Muscle of arm (tissue), 12 donors: ENCODE data around the gene GPR158. TPM values are rescaled to one million over a fixed set of nuclear protein-coding genes. Genes with fewer than 3 reads are reported as not detected.

Experiments
- DNase-seq: peaks from one replicate; pipeline ENCODE4 v3.0.0-alpha.2; 2013
- polyA plus RNA-seq, 12 donors: library from polyadenylated mRNA; unstranded; fragments of 120-200 nt; gene quantifications; one replicate each; pipeline ENCODE4 v1.2.1, GENCODE V29; 2013; ENCODE audit not compliant: insufficient read length in 12 of 12

Gene GPR158
- polyA plus RNA-seq, 12 donors: 0.03 to 0.17 (median 0.08) TPM; not detected in 2

DNA sequence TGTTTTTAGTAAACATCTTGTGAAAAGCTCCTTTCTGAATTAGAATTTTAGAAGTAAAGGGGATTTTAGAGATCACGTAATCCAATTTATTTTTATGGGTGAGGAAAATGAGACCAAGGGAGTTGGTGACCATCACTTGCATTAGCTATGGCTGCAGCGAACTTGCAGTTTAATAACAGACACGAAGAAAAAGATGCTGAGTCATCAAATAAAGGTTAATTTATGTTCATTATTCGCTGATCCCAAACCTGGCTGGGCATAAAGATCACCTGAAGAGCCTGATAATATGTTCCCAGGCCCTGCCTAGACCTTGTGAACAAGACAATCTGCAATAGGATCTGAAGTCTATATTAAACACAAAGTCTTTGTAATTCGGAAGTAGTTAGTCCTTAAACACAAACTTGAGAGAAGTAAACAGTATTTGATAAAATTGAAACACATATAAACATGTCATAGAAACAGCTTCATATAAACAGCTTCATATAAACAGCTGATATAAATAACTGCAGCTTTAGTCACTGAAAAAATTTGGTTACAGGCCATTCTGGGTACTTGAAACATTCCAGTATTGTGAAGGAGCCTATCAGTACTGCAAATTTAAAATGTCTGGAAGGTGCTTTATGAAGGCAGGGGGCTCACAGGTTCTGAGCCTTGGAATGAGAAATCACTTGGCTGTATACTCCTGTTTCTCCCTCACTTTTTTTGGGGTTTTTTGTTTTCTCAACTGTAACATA, 16.5 kb downstream of the GPR158 start:
- DNase-seq: no peak

DNA sequence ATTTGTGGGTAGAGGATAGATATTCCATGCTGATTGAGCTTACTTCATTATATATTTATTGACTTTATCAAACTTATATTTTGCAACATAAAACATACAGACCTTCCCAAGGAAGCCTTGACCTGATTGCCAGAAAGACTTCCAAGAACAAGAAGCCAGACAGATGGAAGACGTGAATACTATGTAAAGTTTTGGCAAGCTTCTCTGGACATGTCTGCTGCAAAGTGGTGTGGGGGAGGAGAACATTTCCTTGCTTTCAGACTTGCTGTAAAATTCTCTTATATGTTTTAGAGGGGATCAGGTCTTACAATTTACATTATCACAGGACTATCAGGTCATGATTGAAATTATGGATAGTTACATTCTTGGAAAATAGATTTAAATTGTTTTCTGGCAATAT, 23.4 kb downstream of the GPR158 start:
- no peak for DNase-seq

DNA sequence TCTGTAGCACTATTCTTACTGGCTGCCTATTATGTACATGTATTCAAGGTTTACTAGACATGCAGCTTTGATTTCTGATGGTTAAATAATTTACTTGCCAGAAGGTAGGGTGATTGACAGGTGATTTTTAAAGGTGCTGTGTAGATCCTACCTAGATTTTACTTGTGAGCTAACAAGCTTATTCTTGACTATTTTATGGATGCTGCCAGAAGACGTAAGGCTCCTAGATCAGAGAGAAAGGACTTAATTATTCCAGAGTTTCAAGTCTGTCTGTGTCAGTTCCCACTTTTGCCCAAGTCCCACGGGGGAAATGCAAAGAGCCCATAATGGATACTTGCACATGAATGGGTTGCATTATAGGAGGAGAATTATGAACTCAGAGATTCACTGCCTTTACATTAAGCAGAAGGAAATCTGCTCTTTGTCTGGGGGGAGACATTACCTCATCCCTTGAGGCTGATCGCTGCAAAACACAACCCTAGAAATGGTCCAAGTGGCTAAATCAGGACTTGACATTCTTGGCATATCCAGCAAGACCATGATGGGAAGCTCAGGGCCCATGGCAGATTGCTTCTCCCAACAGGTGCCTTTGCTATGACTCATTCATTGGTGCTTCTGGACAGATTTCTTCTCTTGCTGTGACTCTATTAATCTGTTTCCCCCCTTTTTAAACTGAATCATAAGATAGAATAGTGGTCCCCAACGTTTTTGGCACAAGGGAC, 32.1 kb downstream of the GPR158 start:
- no peak for DNase-seq

DNA sequence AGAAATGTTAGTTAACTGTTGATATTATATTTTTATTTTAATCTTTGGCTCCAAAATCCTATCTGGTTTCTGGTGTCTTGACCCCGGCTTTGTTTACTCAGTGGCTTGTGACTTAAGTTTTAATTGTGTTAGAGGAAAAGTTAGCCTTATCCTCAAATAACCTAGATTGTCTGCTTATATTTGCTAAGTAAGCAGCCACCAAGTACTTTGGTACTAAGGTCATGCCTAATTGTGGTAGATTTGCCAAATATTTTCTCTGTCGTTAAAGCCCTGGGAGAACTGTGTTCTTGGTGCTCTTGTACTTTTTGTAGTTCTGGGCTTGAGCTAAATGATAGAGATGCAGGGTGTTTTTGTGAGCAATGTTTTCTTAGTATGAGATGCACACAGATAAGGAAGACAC, 34.8 kb downstream of the GPR158 start:
- no peak for DNase-seq

DNA sequence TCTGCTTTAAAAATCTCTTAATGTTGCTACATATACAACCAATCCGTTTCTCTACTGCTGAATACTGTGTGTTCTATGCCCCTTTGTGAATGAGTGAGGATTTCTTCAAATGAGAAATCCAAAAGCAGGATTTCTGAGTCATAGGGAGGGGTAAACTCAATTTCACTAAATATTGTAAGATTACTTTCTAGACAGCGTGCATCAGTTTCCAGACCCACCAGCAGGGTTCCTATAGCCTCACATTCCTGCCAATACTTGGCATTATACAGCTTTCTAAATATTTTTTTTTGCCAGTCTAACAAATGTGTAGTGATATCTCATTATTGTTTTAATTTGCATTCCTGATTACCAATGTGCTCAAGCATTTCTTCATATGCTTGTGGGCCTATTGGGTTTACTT, 35.5 kb downstream of the GPR158 start:
- DNase-seq: no peak

DNA sequence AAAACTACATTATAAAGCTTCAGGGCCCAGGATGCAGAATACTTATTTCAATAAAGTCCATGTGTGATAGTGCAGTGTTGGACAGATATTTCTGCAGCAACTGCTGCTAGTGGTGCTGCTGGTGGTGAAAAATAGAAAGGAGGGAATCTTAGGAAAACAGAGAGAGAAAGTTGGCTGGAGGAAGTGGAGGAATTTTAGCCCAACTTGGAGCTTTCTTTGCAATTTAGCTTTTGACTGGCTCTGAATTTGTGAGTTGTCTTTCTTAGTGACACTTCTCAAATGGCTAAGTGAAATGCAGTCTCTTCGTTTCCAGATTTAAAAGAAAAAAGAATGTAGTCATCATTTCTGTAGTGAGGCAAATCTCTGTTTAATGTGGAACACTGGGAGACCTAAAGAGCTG, 45.4 kb downstream of the GPR158 start:
- DNase-seq: no peak

DNA sequence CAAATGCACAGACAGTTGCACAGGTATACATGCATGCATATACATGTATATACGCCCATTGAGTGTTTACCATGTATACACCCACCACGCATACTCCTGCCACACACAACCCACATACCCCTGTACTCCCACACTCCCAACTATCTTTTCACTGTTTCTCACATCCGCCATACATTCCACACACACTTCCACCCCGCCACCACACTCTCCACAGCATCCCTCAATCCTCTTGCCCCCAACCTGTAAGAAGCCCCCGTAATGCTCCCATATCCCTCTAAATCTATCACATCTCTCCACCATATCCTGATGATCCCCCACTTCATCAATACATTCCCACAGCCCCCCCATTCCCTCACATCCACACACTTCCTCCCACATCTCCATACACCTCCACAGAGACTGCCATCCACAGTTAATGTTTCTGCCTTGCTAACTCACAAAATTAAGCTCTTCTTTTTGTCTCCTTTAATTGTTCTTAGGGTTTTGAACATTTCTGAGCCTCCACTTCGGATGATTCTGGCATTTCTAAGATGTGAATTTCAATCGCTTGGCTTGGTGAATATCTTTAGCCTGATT, 47.4 kb downstream of the GPR158 start:
- no peak for DNase-seq

DNA sequence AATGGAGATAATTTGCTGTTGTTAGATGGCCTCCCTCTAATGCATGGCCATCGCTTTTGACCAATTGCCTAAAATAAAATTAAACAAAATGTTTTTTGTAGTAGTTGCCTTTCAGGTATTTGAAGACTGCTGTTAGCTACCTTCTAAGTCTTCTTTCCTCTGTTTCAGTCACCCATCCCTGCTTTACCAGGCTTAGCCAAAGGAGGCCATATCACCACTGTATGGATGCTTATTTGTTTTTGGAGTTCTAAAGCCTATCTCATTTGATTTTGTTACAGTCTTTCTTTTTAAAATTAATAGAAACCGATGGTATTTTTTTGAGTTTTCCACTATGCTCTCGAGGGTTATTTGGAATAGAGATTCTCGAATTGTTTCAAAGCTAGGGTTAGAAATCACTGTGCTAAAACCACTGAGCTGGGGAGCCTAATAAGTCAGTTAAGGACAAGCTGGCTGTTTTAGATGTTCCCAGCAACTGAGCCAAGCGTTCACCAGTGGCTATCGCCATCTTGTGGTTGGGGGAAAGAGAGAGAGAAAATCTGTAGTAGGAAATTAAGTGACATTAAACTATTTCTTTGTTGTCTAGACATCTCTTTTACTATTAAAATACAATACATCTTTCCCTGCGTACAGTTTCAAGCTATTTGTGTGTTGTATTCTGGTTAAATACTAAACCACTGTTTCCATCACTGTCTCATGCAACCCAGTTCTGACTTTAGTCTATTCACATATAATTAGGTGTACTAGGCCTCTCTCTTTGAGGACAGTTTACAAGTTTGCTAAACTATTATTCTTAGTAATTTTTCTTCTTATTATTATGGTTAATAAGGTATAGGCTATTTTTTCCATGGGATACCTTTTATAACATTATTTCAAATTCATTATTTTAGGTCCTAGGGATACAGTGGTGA, 52.2 kb downstream of the GPR158 start:
- no peak for DNase-seq

DNA sequence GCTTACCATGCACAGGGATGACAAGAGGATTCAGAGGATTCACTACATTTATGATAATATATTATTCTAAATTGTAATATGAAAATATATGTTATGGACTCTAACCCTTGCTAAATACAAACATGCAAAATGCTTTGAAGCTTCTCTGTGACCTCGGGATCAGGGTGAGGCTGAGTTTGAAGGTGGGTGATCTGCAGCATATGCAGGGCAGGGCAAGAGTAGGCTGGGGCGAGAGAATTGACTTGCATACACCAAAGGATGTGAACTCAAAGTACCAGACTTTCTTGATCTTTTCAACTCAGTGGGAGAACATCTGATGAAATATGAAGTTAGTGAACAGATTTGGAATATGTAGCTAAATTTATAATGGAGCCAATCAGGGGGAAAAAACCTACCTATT, 57.0 kb downstream of the GPR158 start:
- no peak for DNase-seq

DNA sequence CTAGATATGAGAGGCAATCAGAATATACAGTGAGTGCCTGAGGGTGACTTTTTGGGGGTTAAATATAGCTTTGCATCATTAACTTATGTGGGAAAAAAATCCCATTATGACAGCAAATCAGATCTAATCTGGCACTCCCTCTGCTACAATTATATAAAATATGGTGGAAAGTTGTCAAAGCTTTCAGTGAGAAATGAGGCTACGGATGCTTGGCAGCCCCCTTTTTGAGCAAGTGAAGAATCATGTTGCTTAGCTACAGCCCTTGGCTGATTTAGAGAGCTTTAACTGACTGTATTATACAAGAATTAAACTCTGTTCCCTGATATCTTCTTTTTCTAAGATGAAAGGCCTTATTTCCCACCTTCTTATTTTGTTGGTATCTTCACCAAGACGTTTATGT, 57.4 kb downstream of the GPR158 start:
- no peak for DNase-seq

DNA sequence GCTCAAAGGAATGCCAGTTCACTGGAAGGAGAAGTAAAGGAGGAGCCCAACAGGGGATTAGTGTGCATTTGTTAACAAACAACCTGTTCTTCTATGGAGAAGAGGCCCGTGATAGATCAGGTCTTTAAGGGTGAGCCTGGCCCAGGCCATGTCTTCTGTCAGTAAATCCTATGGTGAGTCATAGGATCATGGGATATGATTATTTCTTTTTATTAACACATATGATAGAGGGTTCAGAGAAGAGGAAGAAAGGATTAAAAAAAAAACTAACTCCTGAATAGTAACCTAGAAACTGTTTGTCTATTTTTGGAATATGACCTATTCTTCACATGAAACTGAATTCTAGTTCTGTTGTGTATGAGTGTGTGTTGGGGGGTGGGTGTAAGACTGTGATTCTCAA, 70.4 kb downstream of the GPR158 start:
- DNase-seq: no peak

DNA sequence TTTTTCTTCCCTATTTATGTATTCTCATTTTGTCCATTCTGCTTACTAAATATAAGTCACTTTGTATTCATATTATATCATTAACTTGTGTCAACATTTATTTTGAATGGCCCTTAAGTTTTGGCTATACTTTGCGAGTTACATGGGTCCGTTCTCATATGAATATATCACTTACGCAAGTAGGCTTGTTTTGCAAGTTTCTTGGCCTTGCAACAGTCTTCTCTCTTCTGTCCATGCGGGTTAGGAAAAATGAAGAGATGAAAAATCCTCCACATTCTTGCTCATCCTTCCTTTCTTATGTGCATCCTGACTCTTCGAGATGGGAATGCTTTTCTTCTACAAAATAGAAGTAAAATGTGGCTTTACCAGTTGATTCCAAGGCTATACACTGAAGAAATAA, 82.8 kb downstream of the GPR158 start:
- no peak for DNase-seq

DNA sequence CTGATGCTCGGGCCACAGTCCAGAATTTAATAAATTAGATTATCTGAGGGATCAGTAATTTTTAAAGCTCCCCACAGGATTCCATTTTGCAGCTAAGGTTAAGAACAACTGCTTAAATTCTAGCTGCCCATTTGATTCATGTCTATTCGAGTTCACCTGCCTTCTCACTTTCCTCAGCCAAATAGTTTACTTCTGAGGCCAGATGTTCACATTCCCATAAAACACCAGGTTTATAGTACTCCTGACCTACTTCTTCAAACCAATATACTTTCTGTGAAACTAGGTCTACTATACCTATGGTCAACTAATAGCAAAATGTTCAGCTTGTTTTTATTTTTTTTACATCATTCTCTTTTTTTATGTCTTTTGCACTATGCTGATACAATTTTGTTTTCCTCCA, 86.3 kb downstream of the GPR158 start:
- no peak for DNase-seq

DNA sequence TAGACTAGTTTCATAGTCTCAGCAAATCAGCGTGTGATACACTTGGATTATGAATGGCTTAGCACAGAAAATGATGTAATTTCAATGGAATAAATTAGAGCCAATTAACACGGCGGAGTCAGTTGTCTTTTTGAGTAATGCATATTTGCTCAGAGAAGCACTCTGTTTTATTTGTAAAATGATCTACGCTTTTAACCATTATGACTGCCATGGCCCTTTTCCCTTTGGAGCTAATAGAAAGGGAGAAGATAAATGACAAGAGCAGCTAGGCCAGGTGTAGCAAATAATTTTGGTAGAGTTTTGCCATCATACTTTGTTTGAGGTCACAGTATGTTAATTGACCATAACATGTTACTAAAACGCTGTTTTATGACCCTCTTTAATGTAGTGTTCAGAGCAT, 86.8 kb downstream of the GPR158 start:
- no peak for DNase-seq

DNA sequence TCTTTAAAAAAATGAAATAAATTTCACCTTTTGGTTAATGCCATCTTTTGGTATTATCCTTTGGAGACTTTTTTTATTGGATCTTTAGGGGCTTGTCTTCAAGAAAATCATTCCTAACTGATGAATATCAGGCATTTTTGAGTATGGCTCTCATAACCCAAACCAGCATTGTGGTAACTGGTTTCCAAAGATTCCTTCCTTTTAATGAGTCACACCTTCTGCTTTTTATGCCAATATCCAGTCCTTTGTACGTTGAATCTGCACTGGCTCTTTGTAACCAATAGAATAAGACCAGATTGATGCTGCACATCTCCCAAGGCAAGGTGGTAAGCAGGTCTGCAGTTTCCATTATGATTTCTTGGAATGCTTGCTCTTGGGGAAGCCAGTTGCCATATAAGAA, 89.1 kb downstream of the GPR158 start:
- no peak for DNase-seq

DNA sequence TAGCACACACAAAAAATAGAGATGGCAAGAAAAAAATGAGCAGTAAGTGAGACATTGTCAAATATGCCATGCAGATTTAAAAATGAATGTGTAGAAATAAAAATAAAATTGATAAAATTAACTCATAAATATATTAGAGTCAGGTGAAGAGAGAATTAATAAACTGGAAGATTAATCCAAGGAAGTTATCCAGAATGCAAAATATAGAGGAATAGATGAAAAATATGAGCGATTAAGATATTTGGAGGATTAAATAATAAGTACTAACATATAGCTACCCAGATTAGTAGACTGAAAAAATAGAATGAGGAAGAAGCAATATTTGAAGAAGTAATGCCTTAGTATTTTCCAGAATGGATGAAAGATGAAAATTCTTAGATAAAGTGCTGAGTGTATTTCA, 103.4 kb downstream of the GPR158 start:
- DNase-seq: no peak

DNA sequence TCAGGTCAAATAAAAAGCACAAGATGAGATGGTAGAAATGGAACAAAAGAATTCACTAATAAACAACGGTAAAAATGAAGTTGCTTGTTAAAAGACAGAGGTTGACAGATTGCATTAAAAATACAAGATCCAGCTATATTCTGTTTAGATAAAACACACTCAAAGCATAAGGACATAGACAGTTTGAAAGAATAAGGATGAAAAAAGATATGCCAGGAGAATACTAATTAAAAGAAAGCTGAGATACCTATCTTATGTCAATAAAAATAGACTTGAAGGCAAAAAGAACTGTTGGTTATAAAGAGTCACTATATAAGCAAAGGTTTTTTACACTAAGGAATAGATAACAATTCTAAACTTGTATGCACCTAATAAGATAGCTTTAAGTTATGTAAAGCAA, 105.3 kb downstream of the GPR158 start:
- no peak for DNase-seq

DNA sequence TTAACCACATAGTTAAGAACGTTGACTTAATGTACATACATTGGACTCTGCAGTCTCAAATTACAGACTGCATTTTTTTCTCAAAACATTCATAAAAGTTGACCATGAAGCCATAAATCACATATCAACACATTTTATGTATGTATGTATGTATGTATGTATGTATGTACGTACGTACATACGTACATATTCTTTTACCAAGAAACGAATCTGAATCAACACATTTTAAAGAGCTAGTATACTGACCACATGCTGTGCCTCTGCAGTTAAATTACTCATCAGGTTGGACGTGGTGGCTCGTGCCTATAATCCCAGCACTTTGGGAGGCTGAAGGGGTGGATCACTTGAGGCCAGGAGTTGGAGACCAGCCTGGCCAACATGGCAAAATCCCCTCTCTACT, 105.8 kb downstream of the GPR158 start:
- DNase-seq: no peak

DNA sequence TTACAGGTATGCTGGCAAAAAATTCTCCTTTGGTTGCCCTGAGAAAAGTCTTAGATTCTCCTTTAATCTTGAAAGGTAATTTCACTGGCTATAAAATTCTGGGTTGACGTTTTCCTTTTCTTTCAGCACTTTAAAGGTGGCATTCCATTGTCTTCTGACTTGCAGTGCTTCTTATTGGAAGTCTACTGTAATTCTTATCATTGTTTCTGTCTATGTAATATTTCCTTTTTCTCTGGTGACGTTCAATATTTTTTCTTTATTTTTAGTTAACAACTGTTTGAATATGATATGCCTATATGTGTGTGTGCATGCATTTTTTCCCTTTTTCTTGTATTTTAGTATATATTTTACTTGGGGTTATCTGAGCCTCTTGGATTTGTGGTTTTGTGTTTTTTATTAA, 111.0 kb downstream of the GPR158 start:
- no peak for DNase-seq

DNA sequence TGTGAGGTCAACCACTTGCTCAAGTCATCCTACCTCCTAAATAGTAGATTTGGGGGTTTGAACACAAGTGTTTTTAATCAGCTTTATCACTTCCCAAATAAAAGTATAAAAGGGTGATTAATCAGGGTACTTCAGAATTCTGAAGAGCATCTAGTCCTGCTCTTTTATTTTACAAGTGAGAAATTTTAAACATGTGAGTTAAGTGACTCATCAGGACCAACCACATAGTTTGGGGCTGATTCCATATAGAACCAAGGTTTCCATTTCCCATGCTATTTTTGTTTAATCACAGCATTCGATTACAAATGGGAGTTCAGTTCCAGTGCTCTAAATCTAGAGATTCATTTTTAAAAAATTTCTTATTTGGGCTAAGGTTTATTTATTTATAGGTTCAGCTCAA, 113.4 kb downstream of the GPR158 start:
- DNase-seq: no peak

DNA sequence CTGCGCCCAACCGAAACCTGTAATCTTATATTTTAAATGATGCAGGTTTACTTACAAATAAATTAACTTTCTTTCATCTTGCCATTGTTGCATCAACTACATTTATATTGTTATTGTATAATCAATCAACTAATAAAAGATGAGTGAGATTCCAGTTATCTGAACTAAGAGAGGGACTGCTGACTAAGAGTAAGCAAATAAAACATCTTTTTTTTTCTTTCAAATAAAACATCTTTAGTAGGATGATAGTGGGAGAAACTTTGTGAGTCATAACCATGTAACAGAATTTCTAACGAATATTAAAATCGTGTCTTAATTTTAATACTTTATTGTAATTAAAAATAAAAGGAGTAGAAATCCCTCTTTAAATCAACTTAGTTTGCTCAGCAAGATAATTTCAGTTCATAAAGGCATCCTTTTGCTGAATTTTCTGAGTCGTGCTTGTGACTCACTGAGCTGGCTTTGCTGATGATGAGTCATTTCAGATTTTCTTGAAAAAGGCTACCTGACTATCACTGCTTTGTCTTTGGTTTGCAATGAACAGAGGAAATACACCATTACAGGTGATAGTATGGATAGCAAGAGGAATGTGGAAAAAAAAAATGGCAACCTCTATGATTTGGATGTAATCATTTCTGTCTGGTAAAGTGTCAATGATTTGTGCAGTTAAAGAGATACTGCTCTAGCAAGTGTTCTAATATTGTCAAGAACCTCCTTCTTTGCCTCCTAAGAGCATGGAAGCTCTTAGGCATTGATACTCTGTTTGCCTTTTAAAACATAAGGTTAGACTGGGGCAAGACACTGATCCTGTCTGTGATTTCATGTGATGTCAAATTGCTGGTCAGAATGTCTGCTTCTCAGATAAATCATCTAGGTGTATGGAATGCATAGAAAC, 119.5 kb downstream of the GPR158 start:
- DNase-seq: no peak
